GDM1 (cell line): ENCODE measurements around the gene HBG1.

Experiments used
- DNase-seq: peaks from one replicate; lab custom pipeline; 2025; lab: John Stamatoyannopoulos, UW

Gene HBG1

GRCh38 chr11:5226732-5227310, 22.8 kb downstream of the HBG1 start, which contains the start of gene HBB:
TSS of gene HBB (minus strand) at chr11:5227071. CDS start at chr11:5227021, 50 bp downstream.
- no peak for DNase-seq

GRCh38 chr11:5225480-5225871, 24.2 kb downstream of the HBG1 start:
- no peak for DNase-seq

- peak; percentile 12 for DNase-seq
Observed at GRCh38 chr11:5224538-5225479, 24.8 kb downstream of the HBG1 start.

GRCh38 chr11:5223686-5224085, 26.0 kb downstream of the HBG1 start:
- no peak for DNase-seq

GRCh38 chr11:5223146-5223545, 26.5 kb downstream of the HBG1 start:
- DNase-seq = no peak

GRCh38 chr11:5210376-5210885, 39.2 kb downstream of the HBG1 start:
- DNase-seq = no peak

- DNase-seq = peak; percentile 52
Observed at GRCh38 chr11:5204787-5205186, 44.9 kb downstream of the HBG1 start.

GRCh38 chr11:5203366-5203765, 46.3 kb downstream of the HBG1 start:
- no peak for DNase-seq

- no peak for DNase-seq
Observed at GRCh38 chr11:5200582-5200981, 49.1 kb downstream of the HBG1 start, which contains the start of gene OR51V1. TSS of gene OR51V1 (minus strand) at chr11:5200682. CDS start at chr11:5200682, 0 bp downstream.

- no peak for DNase-seq
Observed at GRCh38 chr11:5198285-5198684, 51.4 kb downstream of the HBG1 start.
